GM04504 (cell line): Measurements from ENCODE around the gene ARID5B.

Experiments
- DNase-seq: peaks from one replicate; pipeline ENCODE4 v3.0.0-alpha.2; 2012; ENCODE audit warnings: low read depth

The ARID5B gene

DNA sequence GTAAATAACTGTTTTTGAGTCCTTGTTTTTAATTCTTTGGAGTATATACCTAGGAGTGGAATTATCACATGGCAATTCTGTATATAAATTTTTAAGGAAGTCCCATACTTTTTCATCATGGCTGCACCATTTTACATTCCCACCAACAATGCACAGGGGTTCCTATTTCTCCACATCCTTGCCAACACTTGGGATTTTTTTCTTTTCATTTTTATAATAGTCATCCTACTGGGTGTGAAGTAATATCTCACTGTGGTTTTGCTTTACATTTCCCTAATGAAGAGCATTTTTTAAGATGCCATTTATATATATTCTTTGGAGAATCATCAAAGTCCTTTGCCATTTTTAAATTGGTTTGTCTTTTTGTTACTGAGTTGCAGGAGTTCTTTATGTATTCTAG lies 89.7 kb downstream of the ARID5B start:
- DNase-seq: no peak

DNA sequence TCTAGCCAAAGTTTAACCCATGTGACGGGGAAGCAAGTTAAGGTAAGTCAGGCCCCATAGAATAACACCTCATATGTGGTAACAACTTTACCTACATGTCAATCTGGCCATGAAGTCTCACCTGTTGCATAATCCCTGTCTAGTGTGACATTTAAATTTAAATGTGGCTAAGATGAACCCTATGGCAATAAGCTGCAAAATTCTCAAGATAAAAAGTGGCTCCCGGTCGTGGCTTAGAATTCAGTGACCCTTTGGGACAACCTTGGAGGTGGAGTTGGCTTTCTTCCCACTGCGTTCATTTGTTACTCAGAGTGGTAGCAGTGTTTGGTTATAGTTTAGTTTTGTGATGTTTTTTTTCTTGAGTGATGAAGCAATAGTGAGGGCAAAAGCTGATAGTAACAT lies 90.6 kb downstream of the ARID5B start:
- DNase-seq: no peak

DNA sequence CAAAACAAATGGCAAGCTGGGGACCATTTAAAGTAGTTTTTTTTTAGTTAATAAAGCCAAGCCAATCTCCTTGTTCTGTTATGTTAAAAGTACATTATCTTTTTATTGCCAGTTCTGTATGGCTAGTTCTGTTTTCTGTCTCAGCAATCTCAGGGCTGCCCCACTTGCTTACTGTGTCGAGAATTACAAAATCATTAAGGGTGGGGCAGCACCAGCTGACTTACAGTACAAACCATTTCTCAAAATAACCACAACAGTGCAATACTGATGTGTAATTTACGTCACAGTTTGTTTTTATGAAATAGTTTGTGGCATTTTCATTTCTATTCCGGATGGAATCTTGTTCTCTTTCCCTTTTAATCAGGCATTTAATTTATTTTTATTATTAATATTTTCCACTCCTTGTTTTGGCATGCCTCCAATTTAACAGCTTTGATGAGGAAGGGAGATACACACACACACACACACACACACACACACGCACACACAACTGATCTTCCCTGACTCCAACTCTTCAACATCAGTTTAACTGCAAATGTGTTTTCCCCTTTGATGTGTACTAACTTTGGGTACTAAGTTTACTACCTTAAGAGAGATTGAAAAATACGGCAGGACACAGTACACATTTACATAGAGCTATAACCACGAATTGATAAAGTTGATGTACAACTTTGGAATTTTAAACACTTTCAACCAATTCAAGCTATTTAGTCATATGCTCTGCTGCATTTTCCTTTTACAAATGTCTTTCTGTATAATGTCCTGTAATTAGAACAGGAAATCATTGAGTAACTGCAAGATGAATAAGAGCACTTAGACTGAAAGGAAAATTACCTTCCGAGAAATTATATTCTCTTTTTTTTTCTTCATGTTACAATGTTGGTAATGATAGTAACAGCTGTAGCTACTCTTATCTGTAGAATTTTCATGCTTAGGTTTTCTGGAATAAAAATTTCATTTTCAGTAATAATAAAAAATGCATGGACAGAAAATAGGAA lies 91.5 kb downstream of the ARID5B start:
- peak; percentile 72 for DNase-seq

DNA sequence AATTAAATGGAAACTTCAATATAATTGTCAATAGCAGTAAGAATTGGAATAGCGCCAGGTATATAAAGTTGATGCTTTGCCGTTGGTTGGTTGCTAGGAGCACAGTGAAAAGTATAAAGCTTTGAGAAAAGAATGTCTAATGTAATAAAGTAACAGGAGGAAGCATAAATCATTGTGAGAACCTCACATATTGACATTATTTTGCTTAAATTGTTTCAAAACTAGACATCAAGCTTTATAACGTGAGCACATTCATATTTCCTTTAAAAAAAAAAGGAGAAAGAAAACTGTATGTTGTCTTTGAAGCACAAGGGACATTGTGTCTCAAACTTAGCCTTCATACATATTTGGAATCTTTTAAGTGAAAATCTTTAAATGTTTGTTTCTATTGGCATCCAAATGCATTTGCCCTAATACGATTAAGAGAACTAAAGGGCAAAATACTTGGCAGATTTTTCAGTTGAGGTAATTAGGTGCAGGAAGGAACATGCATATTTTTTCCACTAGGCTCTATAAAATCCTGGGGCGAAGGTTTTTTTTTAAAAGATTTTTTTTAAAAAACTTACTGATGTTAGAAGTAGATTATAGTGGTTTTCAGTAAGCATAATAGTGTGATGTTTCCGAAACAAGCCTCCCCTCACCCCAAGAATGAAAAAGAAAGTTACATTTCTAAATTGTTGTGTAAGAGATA lies 92.4 kb downstream of the ARID5B start:
- DNase-seq: no peak

DNA sequence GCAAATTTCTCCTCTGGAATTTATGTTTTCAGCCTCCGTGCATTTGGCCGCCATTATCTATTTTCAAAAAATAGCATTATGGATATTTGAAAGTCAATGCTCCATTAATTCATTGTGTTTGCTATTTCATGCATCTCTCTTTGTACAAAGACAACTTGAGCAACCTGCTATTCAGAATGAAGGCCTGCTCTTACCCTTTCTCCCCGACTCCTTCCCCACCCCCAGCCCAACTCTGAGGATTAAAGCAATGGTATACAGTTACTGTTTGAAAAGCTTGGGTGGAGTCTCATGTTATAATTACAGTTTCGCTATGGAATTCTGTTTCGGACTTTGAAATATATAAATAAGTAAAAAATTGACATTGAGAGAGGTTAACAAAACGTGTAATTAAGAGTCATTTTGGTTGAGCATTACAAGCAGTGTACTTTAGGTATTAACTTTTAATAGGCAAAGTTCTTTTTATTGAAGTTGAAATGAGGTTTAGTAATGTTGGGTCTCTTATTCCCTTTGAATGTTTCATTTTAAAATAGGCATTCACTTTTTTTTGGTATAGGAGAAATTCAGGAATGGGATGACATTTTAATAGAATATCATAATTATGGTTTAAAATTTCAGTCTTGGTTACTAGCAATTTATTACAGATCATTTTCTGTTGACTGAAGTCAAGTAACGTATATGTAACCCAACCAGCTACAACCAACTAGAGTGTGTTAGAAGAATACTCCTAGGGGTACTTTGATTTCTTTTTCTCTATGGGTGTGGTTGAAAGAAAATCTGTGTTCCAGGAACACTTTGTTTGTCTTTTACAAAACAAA lies 93.1 kb downstream of the ARID5B start:
- DNase-seq: no peak

DNA sequence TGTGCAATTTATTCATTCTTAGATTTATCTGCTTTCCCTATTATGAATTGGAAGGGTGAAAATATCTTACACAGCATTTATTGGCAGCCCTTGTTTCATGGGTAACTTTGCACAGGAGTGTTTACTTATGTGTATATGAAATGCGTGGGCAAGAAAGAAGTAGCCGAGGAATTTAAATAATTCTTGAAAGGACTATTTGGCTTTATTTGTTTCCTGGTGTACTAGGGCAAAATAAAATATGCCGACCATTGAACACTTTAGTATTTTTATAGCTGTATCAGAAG lies 93.7 kb downstream of the ARID5B start:
- DNase-seq: no peak

DNA sequence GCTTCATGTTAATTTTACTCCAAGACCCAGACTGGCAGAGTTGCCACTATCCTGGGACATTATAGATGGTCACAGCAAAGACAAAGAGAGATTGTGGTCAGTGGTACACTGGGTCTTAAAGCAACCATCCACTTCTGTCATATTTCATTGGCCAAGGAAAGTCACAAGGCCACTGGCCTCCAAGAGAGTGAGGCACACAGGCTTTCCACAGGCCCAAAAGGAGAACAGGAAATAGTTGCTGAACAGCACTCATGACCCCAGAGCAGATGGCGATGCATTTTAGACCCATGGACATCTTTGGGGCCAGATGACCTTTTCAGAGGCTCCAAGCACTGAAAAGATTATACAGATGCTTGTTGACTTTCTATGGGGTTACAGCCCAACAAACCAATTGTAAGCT lies 97.4 kb downstream of the ARID5B start:
- no peak for DNase-seq

DNA sequence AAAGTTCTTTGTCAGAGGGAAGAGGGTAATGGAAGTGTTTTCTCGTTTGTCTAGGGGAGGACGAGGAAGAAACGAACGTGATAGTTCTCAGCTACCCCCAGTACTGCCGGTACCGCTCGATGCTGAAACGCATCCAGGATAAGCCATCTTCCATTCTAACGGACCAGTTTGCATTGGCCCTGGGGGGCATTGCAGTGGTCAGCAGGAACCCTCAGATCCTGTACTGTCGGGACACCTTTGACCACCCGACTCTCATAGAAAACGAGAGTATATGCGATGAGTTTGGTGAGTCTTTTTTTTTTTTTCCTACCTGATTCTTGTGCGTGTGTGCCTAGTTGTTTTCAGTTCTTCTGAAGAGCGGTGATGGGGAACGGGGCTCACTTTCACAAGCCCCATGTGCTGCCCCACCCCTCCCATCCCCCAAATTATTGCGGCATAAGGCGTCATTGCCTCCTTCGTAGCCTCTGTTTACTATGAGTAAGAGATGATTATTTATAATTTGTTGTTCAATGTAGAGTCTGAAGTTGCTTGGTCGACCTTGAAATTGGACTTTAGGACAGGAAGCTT lies 98.6 kb downstream of the ARID5B start:
- no peak for DNase-seq

DNA sequence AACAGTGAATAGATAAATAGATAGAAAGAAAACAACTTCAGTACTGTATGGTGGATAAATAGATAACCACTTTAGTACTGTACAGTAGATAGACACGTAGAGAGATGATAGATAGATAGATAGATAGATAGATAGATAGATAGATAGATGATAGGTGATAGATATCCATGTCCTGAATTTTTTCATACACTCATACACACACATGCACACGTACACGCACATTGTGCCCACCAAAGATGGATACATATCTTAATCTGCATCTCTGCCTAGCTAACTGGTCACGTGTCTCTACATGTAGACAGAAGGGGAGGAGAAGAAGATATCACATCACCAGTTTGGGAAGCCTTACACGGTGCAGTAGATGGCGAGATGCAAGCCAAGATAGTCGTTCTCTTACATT lies 99.2 kb downstream of the ARID5B start:
- DNase-seq: no peak

DNA sequence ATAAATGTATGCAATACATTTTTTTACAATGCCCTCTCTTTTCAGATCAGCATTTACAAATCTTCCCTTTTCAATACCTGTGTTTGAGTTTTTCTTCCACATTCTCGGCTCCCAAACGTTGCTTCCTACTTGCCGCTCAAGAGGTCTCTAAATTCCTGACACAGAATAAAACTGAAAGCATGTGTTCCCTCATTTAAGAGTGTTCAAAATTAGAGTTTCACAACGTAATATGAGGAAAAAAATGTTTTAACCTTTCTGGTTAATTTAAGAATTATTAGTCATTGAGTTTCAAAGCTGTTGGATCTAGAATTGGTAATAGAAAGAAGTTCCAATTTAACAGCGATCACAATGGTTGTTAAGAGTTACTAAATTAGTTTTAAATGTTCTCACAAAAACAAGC lies 100.4 kb downstream of the ARID5B start:
- DNase-seq: no peak

DNA sequence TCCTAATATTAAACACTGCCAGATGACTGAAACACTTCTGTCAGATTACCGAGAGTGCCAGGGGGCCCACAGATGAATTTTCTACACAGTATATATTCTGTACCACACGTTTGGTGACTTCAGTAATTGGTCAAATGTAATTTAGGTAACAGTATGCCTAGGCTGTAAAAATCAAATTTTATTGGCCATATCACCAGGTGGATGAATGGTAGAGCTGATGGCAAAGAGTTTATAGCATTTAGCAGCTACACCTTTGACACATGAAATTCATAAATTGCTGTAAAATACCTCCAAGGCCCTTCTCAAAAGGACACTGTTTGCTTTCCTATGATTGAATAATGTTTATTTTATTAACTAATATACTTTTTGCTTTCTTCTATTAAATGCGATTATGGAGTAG lies 101.3 kb downstream of the ARID5B start:
- DNase-seq: no peak

DNA sequence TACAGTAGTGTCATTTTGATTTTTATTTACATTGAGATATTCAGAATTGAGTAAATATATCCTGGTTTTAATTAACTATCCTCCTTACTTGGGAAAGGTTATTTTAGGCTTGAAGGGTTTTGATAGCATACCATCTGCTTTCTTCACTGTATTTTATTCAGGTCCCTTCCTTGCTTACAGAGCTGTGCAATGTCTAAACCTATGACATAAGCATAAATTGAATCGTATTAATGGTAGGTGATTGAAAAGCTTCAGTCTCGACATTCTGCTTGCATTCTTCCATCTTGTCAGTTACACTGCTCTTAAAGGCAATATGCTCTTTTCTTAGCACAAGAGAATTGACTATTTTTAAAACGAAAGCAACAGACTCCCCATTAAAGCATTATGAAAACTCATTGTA lies 102.5 kb downstream of the ARID5B start:
- no peak for DNase-seq

DNA sequence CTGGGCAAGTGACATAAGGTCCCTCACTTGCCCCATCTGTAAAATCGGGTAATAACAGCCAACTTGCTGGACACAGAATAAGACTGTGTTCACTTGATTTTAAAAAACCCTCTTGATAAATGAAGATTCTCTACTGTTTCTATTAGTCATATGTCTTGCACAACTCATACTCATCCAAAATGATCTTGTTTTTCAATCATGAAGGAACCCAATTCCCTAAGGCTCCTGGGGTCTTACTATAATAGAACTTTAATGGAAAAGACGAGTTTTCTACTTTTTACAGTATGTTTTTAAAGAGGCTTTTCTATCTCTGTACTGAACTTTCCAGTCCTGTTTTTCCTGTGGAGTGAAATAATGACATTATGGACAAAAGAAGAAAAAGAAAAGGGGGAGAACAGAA lies 103.8 kb downstream of the ARID5B start:
- no peak for DNase-seq

DNA sequence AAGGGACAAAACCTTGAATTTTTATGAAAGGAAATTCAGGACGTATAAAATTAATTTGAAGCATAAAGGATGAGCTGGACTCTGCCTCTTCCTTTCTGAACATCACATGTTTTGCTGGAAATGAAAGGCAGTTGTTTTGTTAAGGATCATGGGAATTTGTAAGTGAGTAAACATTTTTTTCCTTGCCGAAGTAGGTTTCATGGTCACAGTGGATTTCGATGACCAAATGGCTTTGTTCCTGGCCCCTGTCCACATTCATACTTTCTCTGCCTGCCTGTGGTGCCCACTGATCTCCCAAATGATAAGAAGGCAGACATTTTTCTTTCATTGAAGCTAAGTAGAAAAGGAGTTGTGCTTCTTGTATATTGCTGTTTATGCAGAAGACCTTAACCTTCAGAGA lies 104.2 kb downstream of the ARID5B start:
- no peak for DNase-seq

DNA sequence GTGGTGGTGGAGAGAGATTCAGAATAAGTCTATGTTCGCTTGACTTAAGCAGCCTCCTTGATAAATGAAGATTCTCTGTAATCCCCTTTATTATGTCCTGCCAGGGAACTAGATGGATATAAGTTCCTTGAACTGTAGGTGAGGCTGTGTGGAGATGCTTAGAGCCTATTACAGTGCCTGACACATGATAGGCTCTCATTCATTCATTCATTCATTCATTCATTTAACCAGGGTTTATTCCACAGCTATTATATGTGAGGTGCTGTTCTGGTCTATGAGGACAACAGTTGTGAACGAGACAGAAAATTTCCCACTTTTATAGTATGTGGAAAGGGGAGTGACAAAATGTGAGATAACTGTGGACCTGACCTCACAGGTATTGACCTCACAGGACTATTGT lies 105.6 kb downstream of the ARID5B start:
- DNase-seq: no peak

DNA sequence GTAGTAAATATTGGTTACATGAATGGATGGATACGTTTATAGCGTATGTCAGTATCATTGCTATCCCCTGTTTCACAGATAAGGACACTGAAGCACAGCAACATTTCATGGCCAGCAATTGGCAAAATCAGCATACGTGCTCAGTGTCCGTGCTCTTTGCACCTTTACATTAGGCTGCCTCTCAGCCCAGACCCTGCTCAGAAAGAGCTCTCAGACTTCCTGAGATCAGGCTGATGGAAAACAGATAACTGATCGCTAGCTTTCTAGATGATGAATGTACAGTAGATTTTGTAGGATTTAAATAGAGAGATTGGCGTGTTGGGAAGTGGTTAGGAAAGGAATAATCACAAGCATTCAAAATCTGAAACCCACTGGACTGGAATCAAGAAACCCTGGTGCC lies 106.7 kb downstream of the ARID5B start:
- no peak for DNase-seq

DNA sequence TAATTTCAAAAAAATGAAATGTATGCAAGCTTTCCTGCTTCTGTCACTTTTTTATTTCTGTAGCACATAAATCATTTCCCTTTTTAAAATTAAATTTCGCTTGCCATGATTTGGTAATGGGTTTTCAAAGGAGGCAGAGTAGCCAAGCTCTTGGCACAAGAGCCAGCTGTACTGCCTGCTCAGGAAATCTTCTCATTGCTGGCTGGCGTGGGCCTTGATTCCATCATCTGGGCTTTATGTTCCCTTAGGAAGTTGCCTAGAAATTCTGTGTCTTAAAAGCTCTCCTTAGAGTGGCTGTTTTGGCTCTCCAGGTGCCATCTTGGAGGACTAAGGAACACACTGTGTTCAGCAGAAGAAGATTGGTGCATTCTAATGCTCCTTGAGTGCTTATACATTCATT lies 107.4 kb downstream of the ARID5B start:
- DNase-seq: no peak

DNA sequence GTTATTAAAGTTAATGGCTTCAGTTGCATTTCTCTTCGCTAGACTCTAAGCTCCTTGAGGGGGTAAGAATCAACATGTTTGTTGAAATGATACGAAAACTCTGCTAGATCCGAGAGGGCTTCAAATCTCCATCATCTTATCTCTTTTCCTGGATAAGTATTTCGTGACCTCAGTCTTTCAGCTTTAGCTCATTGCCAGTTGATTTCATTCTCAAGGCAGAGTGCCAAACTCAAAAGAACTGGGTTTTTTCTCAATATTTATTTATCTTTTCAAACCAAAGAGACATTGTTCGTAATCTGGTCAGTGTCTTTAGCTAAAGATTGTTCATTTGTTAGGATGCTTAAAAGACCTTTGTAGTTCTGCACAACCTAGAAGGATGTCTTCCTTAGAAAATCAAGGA lies 108.9 kb downstream of the ARID5B start:
- no peak for DNase-seq

DNA sequence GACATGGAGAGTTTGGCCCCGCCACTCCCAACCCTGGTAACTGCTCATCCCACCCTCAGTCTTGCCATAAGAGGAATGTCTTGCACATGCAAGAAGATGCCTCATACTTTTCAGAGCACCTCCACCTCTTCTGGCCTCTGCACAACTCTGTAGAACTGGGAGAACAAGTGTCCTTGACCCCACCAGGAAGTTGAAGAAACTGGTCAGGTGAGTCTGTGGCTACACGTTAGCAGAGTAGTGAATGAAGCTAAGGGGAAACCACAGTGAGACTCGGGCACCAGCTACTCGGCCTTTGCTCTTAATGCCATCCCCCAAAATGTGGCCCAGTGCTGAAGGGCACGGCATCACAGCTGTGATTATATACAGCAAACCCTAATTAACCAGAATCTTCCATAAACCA lies 110.1 kb downstream of the ARID5B start:
- no peak for DNase-seq

DNA sequence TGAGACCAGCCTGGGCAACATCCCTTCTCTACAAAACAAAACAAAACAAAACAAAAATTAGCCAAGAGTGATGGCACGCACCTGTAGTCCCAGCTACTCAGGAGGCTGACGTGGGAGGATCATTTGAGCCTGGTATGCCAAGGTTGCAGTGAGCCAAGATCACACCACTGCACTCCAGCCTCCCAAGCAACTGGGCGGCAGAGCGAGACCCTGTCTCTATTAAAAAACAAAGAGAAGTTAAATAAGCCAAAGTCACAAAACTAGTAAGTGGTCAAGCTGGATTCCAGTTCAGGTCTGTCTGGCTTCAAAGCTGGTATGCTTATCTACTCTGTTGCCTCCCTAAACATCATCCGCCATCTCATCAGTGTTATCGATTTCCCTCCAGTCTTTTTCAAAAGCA lies 110.8 kb downstream of the ARID5B start:
- no peak for DNase-seq

DNA sequence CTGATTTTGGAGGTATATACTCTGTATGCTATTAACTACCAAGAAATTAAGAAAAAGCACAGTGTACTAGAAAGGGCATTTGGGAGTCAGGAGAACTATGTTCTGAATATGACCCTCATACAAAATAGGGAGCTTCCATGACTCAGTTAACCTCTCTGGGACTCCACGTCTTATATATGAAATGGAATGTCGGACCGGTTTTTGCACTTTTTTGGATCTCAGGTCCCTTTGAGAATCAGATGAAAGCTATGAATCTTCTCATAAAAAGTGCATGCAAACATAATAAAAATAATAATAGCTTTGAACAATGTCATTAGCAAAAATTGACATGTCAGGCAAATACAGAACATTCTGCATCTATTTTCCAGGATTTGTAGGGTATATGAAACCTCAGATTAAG lies 113.0 kb downstream of the ARID5B start:
- no peak for DNase-seq

DNA sequence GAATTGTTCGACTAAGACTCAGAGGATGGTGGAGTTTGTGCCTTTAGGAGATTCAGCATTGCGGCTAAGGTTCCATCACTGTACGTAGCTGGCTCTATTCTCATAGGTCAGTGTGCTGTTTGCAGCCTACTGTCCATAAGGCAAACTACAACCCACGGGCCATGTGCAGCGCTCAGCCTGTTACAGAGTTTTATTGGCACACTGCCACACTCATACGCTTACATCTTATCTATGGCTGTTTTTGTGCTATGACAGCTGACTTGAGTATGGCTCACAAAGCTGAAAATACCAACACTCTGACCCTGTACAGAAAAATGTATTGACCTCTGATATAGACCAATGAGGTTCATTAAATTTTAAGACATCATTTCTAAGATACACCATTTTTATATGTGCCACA lies 114.5 kb downstream of the ARID5B start:
- DNase-seq: no peak
